Erythroblast (primary cell): Measurements from ENCODE around the gene NXNL2.

Experiments
- GATA1 ChIP-seq: IDR thresholded peaks from 2 replicates; pipeline ENCODE4 v1.6.1; 2011; ENCODE audit warnings: low read depth, mild to moderate bottlenecking, control low read depth, low read length, moderate library complexity
- POLR2A ChIP-seq: IDR thresholded peaks from 2 replicates; pipeline ENCODE4 v1.6.1; 2011; ENCODE audit warnings: mild to moderate bottlenecking, low read length

DNA sequence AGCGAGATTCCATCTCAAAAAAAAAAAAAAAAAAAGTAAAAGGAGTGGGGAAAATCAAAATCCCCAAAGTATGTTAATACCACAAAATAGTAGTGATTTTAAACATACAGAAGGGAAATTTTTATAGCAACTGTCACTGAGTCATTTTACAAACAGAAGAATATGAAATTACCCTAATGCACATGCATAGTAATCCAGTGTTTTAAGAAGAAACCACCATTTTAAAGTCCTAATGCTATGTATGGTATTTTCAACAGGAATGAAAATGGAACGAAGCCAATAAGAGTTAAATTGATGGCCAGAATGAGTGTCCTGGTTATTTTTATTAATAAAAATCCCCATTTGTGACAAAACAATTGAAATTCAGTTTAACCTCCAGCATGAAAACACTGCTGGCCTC is 26.7 kb upstream of the NXNL2 start:
- TF ChIP-seq POLR2A = no peak
- TF ChIP-seq GATA1 = no peak
